ENCODE data around the gene SAMD11. TPM values are rescaled to one million over a fixed set of nuclear protein-coding genes. Genes with fewer than 3 reads are reported as not detected.

The SAMD11 gene
- total RNA-seq, 1 donor from 2014 or later, result 6.0 TPM

GRCh38 chr1:974293-974640, 50.5 kb downstream of the SAMD11 start:
- Histone ChIP-seq H3K27me3 (ENCODE audit: insufficient read depth, low read length) (no peaks in the 10 kb centered on the region), H3K9me3 (ENCODE audit: insufficient read depth, low read depth, low read length) (no peaks in the 10 kb centered on the region), H3K79me2 (ENCODE audit: insufficient read depth, low read length) (no peaks in the 10 kb centered on the region), H3K27ac (ENCODE audit: low read depth, low read length) (no peak overlapping the region), H3K4me2 (ENCODE audit: low read length) (no peak overlapping the region), H3K4me1 (ENCODE audit: insufficient read depth, low read length) (no peaks in the 10 kb centered on the region), H3K36me3 (ENCODE audit: insufficient read depth, low read length) (no peaks in the 10 kb centered on the region), H2AFZ (ENCODE audit: low read depth, low read length) (no peak overlapping the region), H3K9ac (ENCODE audit: low read length) (no peak overlapping the region), H3K4me3 (ENCODE audit: insufficient read depth, low read depth, low read length) (no peak overlapping the region), H4K20me1 (ENCODE audit: insufficient read depth, low read length) (peaks cover 4% of the 10 kb centered on the region)
- Mint-ChIP-seq H3K9me3 (ENCODE audit: unreplicated experiment) (no peaks in the 10 kb centered on the region), H3K36me3 (ENCODE audit: low read depth, unreplicated experiment) (peaks cover 5% of the 10 kb centered on the region), H3K4me3 (ENCODE audit: unreplicated experiment) (no peak overlapping the region), H3K27ac (ENCODE audit: unreplicated experiment) (no peak overlapping the region), H3K27me3 (ENCODE audit: low read depth, unreplicated experiment) (peaks cover 17% of the 10 kb centered on the region), H3K4me1 (ENCODE audit: low read depth, unreplicated experiment) (no peaks in the 10 kb centered on the region)
- DNase-seq (ENCODE audit: low read depth), result no peak
- FAIRE-seq, result no peak
- TF ChIP-seq EZH2 (IDR thresholded peaks at IDR 0.05; ENCODE audit: insufficient read depth, low read length) (no peak), CTCF (IDR thresholded peaks at IDR 0.05; ENCODE audit: insufficient read depth, low read depth, low read length) (no peak)

- FAIRE-seq, result no peak
- no peaks in the 10 kb centered on the region for H3K36me3 ChIP-seq (ENCODE audit: insufficient read depth, low read length)
- no peak overlapping the region for H3K27ac Mint-ChIP-seq (ENCODE audit: unreplicated experiment)
- no peaks in the 10 kb centered on the region for H3K4me1 ChIP-seq (ENCODE audit: insufficient read depth, low read length)
- H3K4me2 ChIP-seq (ENCODE audit: low read length), result no peak overlapping the region
- TF ChIP-seq EZH2 (IDR thresholded peaks at IDR 0.05; ENCODE audit: insufficient read depth, low read length), result no peak
- no peak for TF ChIP-seq CTCF (IDR thresholded peaks at IDR 0.05; ENCODE audit: insufficient read depth, low read depth, low read length)
- H3K9ac ChIP-seq (ENCODE audit: low read length), result no peak overlapping the region
- H3K79me2 ChIP-seq (ENCODE audit: insufficient read depth, low read length), result no peaks in the 10 kb centered on the region
- H3K27ac ChIP-seq (ENCODE audit: low read depth, low read length), result no peak overlapping the region
- no peak overlapping the region for H2AFZ ChIP-seq (ENCODE audit: low read depth, low read length)
- H3K27me3 Mint-ChIP-seq (ENCODE audit: low read depth, unreplicated experiment), result peaks cover 14% of the 10 kb centered on the region
- no peaks in the 10 kb centered on the region for H3K4me1 Mint-ChIP-seq (ENCODE audit: low read depth, unreplicated experiment)
- no peaks in the 10 kb centered on the region for H3K9me3 ChIP-seq (ENCODE audit: insufficient read depth, low read depth, low read length)
- peaks cover 5% of the 10 kb centered on the region for H3K36me3 Mint-ChIP-seq (ENCODE audit: low read depth, unreplicated experiment)
- no peaks in the 10 kb centered on the region for H4K20me1 ChIP-seq (ENCODE audit: insufficient read depth, low read length)
- no peak overlapping the region for H3K4me3 ChIP-seq (ENCODE audit: insufficient read depth, low read depth, low read length)
- DNase-seq (ENCODE audit: low read depth), result no peak
- no peaks in the 10 kb centered on the region for H3K9me3 Mint-ChIP-seq (ENCODE audit: unreplicated experiment)
- no peak overlapping the region for H3K4me3 Mint-ChIP-seq (ENCODE audit: unreplicated experiment)
- no peaks in the 10 kb centered on the region for H3K27me3 ChIP-seq (ENCODE audit: insufficient read depth, low read length)
Observed at GRCh38 chr1:974687-975328, 51.1 kb downstream of the SAMD11 start.

GRCh38 chr1:975365-975764, 51.6 kb downstream of the SAMD11 start:
- TF ChIP-seq EZH2 (IDR thresholded peaks at IDR 0.05; ENCODE audit: insufficient read depth, low read length) (no peak), CTCF (IDR thresholded peaks at IDR 0.05; ENCODE audit: insufficient read depth, low read depth, low read length) (no peak)
- Histone ChIP-seq H3K4me1 (ENCODE audit: insufficient read depth, low read length) (no peaks in the 10 kb centered on the region), H4K20me1 (ENCODE audit: insufficient read depth, low read length) (no peaks in the 10 kb centered on the region), H3K27ac (ENCODE audit: low read depth, low read length) (no peak overlapping the region), H3K36me3 (ENCODE audit: insufficient read depth, low read length) (no peaks in the 10 kb centered on the region), H3K4me2 (ENCODE audit: low read length) (no peak overlapping the region), H2AFZ (ENCODE audit: low read depth, low read length) (no peak overlapping the region), H3K4me3 (ENCODE audit: insufficient read depth, low read depth, low read length) (no peak overlapping the region), H3K9me3 (ENCODE audit: insufficient read depth, low read depth, low read length) (no peaks in the 10 kb centered on the region), H3K27me3 (ENCODE audit: insufficient read depth, low read length) (no peaks in the 10 kb centered on the region), H3K9ac (ENCODE audit: low read length) (no peak overlapping the region), H3K79me2 (ENCODE audit: insufficient read depth, low read length) (no peaks in the 10 kb centered on the region)
- FAIRE-seq, result no peak
- H3K27ac Mint-ChIP-seq (ENCODE audit: unreplicated experiment), result no peak overlapping the region
- H3K4me1 Mint-ChIP-seq (ENCODE audit: low read depth, unreplicated experiment), result no peaks in the 10 kb centered on the region
- DNase-seq (ENCODE audit: low read depth), result no peak
- H3K9me3 Mint-ChIP-seq (ENCODE audit: unreplicated experiment), result no peaks in the 10 kb centered on the region
- peaks cover 5% of the 10 kb centered on the region for H3K36me3 Mint-ChIP-seq (ENCODE audit: low read depth, unreplicated experiment)
- H3K27me3 Mint-ChIP-seq (ENCODE audit: low read depth, unreplicated experiment), result peaks cover 17% of the 10 kb centered on the region
- H3K4me3 Mint-ChIP-seq (ENCODE audit: unreplicated experiment), result peak overlapping the region; percentile 57

All from astrocyte (in vitro differentiated cells and primary cell).